ENCODE results near the gene FBXL17. TPM values are rescaled to one million over a fixed set of nuclear protein-coding genes. Genes with fewer than 3 reads are reported as not detected.

The FBXL17 gene
- total and polyA plus RNA-seq, 9 of the 15 experiments (the other 6 are each of a cell fraction or from before 2014, with no cell fraction given) = 0.32 to 5.4 (median 1.8) TPM

GRCh38 chr5:108303086-108303485 lies 78.8 kb downstream of the FBXL17 start (continued):
- TF ChIP-seq ZBTB33 (CRISPR knock-in tag; IDR thresholded peaks at IDR 0.05) = no peak
- TF ChIP-seq, protein P1, sequence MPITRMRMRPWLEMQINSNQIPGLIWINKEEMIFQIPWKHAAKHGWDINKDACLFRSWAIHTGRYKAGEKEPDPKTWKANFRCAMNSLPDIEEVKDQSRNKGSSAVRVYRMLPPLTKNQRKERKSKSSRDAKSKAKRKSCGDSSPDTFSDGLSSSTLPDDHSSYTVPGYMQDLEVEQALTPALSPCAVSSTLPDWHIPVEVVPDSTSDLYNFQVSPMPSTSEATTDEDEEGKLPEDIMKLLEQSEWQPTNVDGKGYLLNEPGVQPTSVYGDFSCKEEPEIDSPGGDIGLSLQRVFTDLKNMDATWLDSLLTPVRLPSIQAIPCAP (CRISPR knock-in tag; IDR thresholded peaks at IDR 0.05; ENCODE audit: borderline replicate concordance) = no peak
- no peak for TF ChIP-seq ZNF253 (CRISPR knock-in tag; conservative IDR thresholded peaks at IDR 0.05)
- TF ChIP-seq, protein P2, sequence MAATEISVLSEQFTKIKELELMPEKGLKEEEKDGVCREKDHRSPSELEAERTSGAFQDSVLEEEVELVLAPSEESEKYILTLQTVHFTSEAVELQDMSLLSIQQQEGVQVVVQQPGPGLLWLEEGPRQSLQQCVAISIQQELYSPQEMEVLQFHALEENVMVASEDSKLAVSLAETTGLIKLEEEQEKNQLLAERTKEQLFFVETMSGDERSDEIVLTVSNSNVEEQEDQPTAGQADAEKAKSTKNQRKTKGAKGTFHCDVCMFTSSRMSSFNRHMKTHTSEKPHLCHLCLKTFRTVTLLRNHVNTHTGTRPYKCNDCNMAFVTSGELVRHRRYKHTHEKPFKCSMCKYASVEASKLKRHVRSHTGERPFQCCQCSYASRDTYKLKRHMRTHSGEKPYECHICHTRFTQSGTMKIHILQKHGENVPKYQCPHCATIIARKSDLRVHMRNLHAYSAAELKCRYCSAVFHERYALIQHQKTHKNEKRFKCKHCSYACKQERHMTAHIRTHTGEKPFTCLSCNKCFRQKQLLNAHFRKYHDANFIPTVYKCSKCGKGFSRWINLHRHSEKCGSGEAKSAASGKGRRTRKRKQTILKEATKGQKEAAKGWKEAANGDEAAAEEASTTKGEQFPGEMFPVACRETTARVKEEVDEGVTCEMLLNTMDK (IDR thresholded peaks at IDR 0.05; ENCODE audit: borderline replicate concordance, insufficient read depth, low read depth, low read length, poor library complexity, severe bottlenecking) = no peak
- TF ChIP-seq BDP1 (IDR thresholded peaks at IDR 0.05; ENCODE audit: insufficient read depth, insufficient read length) = no peak
- TF ChIP-seq GABPB2 (CRISPR knock-in tag; conservative IDR thresholded peaks at IDR 0.05) = no peak
- TF ChIP-seq ZFP1 (CRISPR knock-in tag; IDR thresholded peaks at IDR 0.05) = no peak

Measured in K562 (cell line).